Measurements from ENCODE around the gene CNNM1.

GRCh38 chr10:99427566-99428190 is 98.5 kb downstream of the CNNM1 start:
- TF ChIP-seq CTCF (IDR thresholded peaks at IDR 0.05; ENCODE audit: low read depth, low read length, poor library complexity, severe bottlenecking) (no peak), EZH2phosphoT487 (IDR thresholded peaks at IDR 0.05; ENCODE audit: borderline replicate concordance, low read length) (no peak)
